GM23248 (cell line): Measurements from ENCODE around the gene AFM.

Source experiments
- EZH2 ChIP-seq: fragments of 200-600 bp; sonication (generic); IDR thresholded peaks from 2 replicates; pipeline ENCODE4 v1.6.1; 2018; ENCODE audit warnings: antibody characterized with exemption, mild to moderate bottlenecking; ENCODE audit not compliant: insufficient read depth, poor library complexity, severe bottlenecking
- EZH2phosphoT487 ChIP-seq: fragments of 200-600 bp; sonication (generic); IDR thresholded peaks from 2 replicates; pipeline ENCODE4 v1.6.1; 2018; ENCODE audit warnings: antibody characterized with exemption, moderate library complexity, mild to moderate bottlenecking, low read depth; ENCODE audit not compliant: insufficient read depth

GRCh38 chr4:73453701-73454005, 27.9 kb upstream of the AFM start:
- TF ChIP-seq EZH2phosphoT487, result no peak
- no peak for TF ChIP-seq EZH2
